A549 treated with Mapracorat at 1 μM for 4 hours (cell line): ENCODE data around the gene PATE2. TPM values are rescaled to one million over a fixed set of nuclear protein-coding genes. Genes with fewer than 3 reads are reported as not detected.

Source experiments
- total RNA-seq: library from RNA; stranded (reverse); fragments of 200-300 nt; extraction: Qiagen RNA extraction; gene quantifications from 5 replicates; pipeline ENCODE4 v1.2.3, GENCODE V29; 2022

The PATE2 gene
- total RNA-seq = not detected in 5 replicates

DNA sequence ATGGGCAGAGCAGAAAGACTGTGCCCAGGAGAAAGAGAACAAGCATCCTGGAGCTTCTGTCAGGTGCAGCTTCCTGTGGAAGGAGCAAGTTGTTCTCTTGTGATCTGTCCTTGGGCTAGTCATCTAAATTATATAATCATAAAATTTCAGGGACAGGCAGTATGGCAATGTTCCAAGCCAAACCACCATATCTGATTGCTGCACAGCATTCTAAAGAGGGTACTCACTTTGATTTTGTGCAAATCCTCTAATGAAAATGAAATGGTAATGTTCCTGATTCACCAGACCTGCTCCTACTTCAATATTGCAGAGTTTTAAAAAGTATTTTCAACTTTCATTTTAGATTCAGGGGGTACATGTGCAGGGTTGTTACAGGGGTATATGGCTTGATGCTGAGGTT, at the start of gene PATE2:
Gene PATE2 (minus strand): TSS at position 101 of the 400 bp plus-strand sequence. CDS start 55 bp downstream, at position 46.

DNA sequence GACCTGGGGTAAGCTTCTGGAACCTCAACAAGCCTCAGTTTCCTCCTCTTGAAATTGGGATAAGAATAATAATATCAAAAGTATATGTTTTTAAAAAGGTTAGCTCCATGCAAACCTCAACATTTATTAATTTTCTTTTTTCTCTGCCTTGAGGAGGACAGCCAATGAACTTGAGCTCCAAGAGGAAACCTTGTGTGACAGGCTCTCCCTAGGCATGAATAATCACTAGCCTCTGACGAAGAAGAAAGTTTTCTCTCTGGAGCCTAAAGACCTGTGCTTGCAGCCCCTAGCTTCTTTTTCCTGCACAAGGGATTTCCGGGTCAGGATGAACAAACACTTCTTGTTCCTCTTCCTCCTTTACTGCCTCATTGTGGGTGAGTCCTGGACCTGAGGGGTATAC, 9.2 kb upstream of the PATE2 start, which contains the start of gene PATE3:
Gene PATE3 (plus strand): TSS at position 301 of the 400 bp plus-strand sequence. CDS start 25 bp downstream, at position 326.

DNA sequence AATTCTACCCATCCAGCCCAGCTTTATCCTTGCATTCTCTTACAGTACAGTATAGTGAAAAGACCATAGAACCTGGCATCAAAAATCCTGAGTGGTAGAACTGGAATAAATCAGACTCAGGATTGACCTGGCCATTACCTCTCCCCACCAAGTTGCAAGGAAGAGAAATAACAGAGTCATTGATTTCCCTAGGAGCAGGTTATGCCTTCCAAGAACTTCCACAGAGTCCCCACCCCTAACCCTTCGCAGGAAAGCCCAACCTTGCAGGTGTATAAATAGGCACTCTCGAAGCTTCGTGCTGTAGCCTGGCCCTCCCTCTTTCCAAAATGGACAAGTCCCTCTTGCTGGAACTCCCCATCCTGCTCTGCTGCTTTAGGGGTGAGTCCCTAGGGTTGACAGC, 32.6 kb downstream of the PATE2 start, which contains the start of gene PATE1:
Gene PATE1 (plus strand): TSS at position 301 of the 400 bp plus-strand sequence. CDS start 26 bp downstream, at position 327.

Other genes starting within 250 kb of the PATE2 start
- gene EI24, start 209.4 kb downstream of the PATE2 start, total RNA-seq = 99.7 to 109 TPM (median 105 TPM) in 5 replicates
- 89.0 to 96.1 TPM (median 92.0 TPM) in 5 replicates for gene STT3A, start 186.0 kb downstream of the PATE2 start, total RNA-seq
- 27.5 to 34.0 TPM (median 31.4 TPM) in 5 replicates for gene CHEK1, start 153.7 kb downstream of the PATE2 start, total RNA-seq
- gene ACRV1, start 98.0 kb downstream of the PATE2 start, total RNA-seq = 0.17 TPM in 1 of 5 replicates, not detected in the others
- not detected in 5 replicates for gene PATE1, start 32.5 kb downstream of the PATE2 start, total RNA-seq
- not detected in 5 replicates for gene PATE3, start 9.3 kb upstream of the PATE2 start, total RNA-seq
- gene PATE4, start 54.5 kb upstream of the PATE2 start, total RNA-seq = not detected in 5 replicates
- 11.4 to 14.5 TPM (median 12.9 TPM) in 5 replicates for gene HYLS1, start 108.8 kb upstream of the PATE2 start, total RNA-seq
- 5.0 to 11.5 TPM (median 6.3 TPM) in 5 replicates for gene PUS3, start 124.4 kb upstream of the PATE2 start, total RNA-seq
- not detected in 5 replicates for gene DDX25, start 125.7 kb upstream of the PATE2 start, total RNA-seq
- not detected in 5 replicates for gene VSIG10L2, start 167.2 kb upstream of the PATE2 start, total RNA-seq